ENCODE results near the gene STK32A. TPM values are rescaled to one million over a fixed set of nuclear protein-coding genes. Genes with fewer than 3 reads are reported as not detected.
A peak's percentile ranks its signal among the peaks of the same experiment; 100 is the strongest.

Gene STK32A
- total RNA-seq, 2 donors from 2014 or later = 9.8 to 21.8 TPM

DNA sequence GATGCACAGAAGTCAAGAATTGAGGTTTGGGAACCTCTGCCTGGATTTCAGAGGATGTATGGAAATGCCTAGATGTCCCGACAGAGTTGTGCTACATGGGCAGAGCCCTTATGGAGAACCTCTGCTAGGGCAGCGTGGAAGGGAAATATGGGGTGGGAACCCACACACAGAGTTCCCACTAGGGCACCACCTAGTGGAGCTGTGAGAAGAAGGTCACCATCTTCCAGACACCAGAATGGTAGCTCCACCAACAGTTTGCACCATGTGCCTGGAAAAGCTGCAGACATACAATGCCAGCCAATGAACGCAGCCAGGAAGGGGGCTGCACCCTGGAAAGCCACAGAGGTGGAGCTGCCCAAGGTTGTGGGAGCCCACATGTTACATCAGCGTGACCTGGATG is 104.5 kb downstream of the STK32A start:
- peaks cover 6% of the 10 kb centered on the region for H3K9me3 ChIP-seq (ENCODE audit: control insufficient read depth, low read length)
- no peaks in the 10 kb centered on the region for H3K36me3 ChIP-seq (ENCODE audit: control insufficient read depth, insufficient read depth, low read length)
- no peak overlapping the region for H3K27ac ChIP-seq (ENCODE audit: low read depth, low read length)
- no peaks in the 10 kb centered on the region for H3K4me1 Mint-ChIP-seq
- 88 to 98% methylated on average over 2 to 4 of the region's 4 CpGs for WGBS, 2 experiments (ENCODE audit: insufficient coverage in 1 of 2, insufficient read length in 1 of 2)
- H3K27me3 ChIP-seq (ENCODE audit: control insufficient read depth, insufficient read depth, low read length, poor library complexity, severe bottlenecking) = no peaks in the 10 kb centered on the region
- DNase-seq = no peak
- H3K27ac Mint-ChIP-seq = no peak overlapping the region
- H3K27me3 Mint-ChIP-seq (ENCODE audit: insufficient read depth) = no peaks in the 10 kb centered on the region
- no peaks in the 10 kb centered on the region for H3K4me1 ChIP-seq (ENCODE audit: control insufficient read depth, insufficient read depth, low read length)
- H3K4me3 Mint-ChIP-seq = no peak overlapping the region
- peaks cover 14% of the 10 kb centered on the region for H3K9me3 Mint-ChIP-seq
- H3K4me3 ChIP-seq (ENCODE audit: low read length) = no peak overlapping the region
- TF ChIP-seq, protein P1, sequence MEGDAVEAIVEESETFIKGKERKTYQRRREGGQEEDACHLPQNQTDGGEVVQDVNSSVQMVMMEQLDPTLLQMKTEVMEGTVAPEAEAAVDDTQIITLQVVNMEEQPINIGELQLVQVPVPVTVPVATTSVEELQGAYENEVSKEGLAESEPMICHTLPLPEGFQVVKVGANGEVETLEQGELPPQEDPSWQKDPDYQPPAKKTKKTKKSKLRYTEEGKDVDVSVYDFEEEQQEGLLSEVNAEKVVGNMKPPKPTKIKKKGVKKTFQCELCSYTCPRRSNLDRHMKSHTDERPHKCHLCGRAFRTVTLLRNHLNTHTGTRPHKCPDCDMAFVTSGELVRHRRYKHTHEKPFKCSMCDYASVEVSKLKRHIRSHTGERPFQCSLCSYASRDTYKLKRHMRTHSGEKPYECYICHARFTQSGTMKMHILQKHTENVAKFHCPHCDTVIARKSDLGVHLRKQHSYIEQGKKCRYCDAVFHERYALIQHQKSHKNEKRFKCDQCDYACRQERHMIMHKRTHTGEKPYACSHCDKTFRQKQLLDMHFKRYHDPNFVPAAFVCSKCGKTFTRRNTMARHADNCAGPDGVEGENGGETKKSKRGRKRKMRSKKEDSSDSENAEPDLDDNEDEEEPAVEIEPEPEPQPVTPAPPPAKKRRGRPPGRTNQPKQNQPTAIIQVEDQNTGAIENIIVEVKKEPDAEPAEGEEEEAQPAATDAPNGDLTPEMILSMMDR (conservative IDR thresholded peaks at IDR 0.05) = peak; percentile 47
- no peaks in the 10 kb centered on the region for H3K36me3 Mint-ChIP-seq (ENCODE audit: low read depth)
- no peak overlapping the region for H3K9ac ChIP-seq (ENCODE audit: extremely low read depth, low read length, poor library complexity, severe bottlenecking)

GRCh38 chr5:147340941-147341340 is 106.1 kb downstream of the STK32A start:
- Mint-ChIP-seq H3K27me3 (ENCODE audit: insufficient read depth) (no peaks in the 10 kb centered on the region), H3K4me1 (no peaks in the 10 kb centered on the region), H3K36me3 (ENCODE audit: low read depth) (no peaks in the 10 kb centered on the region), H3K27ac (no peak overlapping the region), H3K9me3 (peaks cover 14% of the 10 kb centered on the region), H3K4me3 (no peak overlapping the region)
- WGBS, 2 experiments (ENCODE audit: insufficient coverage in 1 of 2, insufficient read length in 1 of 2) = 87% methylated on average over 1 of the region's 1 CpG; no CpG with 5 or more reads in 1 of the 2 experiments
- no peaks in the 10 kb centered on the region for H3K36me3 ChIP-seq (ENCODE audit: control insufficient read depth, insufficient read depth, low read length)
- no peak overlapping the region for H3K27ac ChIP-seq (ENCODE audit: low read depth, low read length)
- no peaks in the 10 kb centered on the region for H3K27me3 ChIP-seq (ENCODE audit: control insufficient read depth, insufficient read depth, low read length, poor library complexity, severe bottlenecking)
- TF ChIP-seq, protein P1 (conservative IDR thresholded peaks at IDR 0.05) = no peak
- peaks cover 6% of the 10 kb centered on the region for H3K9me3 ChIP-seq (ENCODE audit: control insufficient read depth, low read length)
- DNase-seq = no peak
- no peak overlapping the region for H3K4me3 ChIP-seq (ENCODE audit: low read length)
- no peaks in the 10 kb centered on the region for H3K4me1 ChIP-seq (ENCODE audit: control insufficient read depth, insufficient read depth, low read length)
- no peak overlapping the region for H3K9ac ChIP-seq (ENCODE audit: extremely low read depth, low read length, poor library complexity, severe bottlenecking)

DNA sequence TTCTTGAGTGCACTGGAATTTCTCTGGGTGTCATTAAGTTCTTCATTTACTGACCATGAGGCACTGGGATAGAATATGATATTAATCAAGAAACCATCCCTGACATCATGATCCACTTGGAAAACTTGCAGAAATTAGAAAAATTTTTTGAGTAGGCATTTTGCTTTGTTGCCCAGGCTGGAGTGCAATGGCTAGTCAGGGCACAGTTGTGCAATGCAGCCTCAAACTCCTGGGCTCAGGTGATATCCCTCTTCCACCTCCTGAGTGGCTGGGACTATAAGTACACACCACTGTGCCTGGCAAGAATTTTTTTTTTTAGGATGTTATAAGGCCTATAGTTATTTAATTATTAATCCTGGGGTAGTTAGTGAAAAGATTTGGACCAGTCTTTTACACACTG is 106.5 kb downstream of the STK32A start:
- Mint-ChIP-seq H3K27ac (no peak overlapping the region), H3K36me3 (ENCODE audit: low read depth) (no peaks in the 10 kb centered on the region), H3K9me3 (peaks cover 14% of the 10 kb centered on the region), H3K4me1 (no peaks in the 10 kb centered on the region), H3K27me3 (ENCODE audit: insufficient read depth) (no peaks in the 10 kb centered on the region), H3K4me3 (no peak overlapping the region)
- no peak for DNase-seq
- TF ChIP-seq, protein P1 (conservative IDR thresholded peaks at IDR 0.05) = no peak
- no peak overlapping the region for H3K27ac ChIP-seq (ENCODE audit: low read depth, low read length)
- no peak overlapping the region for H3K9ac ChIP-seq (ENCODE audit: extremely low read depth, low read length, poor library complexity, severe bottlenecking)
- H3K27me3 ChIP-seq (ENCODE audit: control insufficient read depth, insufficient read depth, low read length, poor library complexity, severe bottlenecking) = no peaks in the 10 kb centered on the region
- no peaks in the 10 kb centered on the region for H3K4me1 ChIP-seq (ENCODE audit: control insufficient read depth, insufficient read depth, low read length)
- H3K36me3 ChIP-seq (ENCODE audit: control insufficient read depth, insufficient read depth, low read length) = no peaks in the 10 kb centered on the region
- H3K4me3 ChIP-seq (ENCODE audit: low read length) = no peak overlapping the region
- peaks cover 6% of the 10 kb centered on the region for H3K9me3 ChIP-seq (ENCODE audit: control insufficient read depth, low read length)

Data from endodermal cell (in vitro differentiated cells).